Measurements from ENCODE around the gene TIMP2. TPM values are rescaled to one million over a fixed set of nuclear protein-coding genes. Genes with fewer than 3 reads are reported as not detected.

Gene TIMP2
- total RNA-seq, 2 experiments from 2014 or later, result 6.2 to 7.0 TPM

- intact Hi-C loops (cut with DNase I, micrococcal nuclease), result no loop called here
- Histone ChIP-seq H3K36me3 (ENCODE audit: insufficient read depth, low read length) (no peaks in the 10 kb centered on the region), H3K27ac (ENCODE audit: low read depth in 1 of 2, low read length in 2 of 2) (no peak overlapping the region), H3K9me3 (ENCODE audit: control insufficient read depth in 1 of 2, insufficient read depth in 1 of 2, low read length in 2 of 2) (peaks cover 0 to 10% of the 10 kb centered on the region in 2 experiments), H3K27me3 (ENCODE audit: control insufficient read depth in 1 of 2, insufficient read depth in 2 of 2, low read length in 2 of 2) (no peaks in the 10 kb centered on the region), H3K4me3 (ENCODE audit: low read length) (no peak overlapping the region), H3K4me1 (ENCODE audit: insufficient read depth, low read length) (no peaks in the 10 kb centered on the region)
- no peak for ATAC-seq (ENCODE audit: poor library complexity)
- no peaks in the 10 kb centered on the region for H3K36me3 Mint-ChIP-seq (ENCODE audit: low read depth)
- peaks cover 1% of the 10 kb centered on the region for H3K9me3 Mint-ChIP-seq
- no peak overlapping the region for H3K27ac Mint-ChIP-seq
- POLR2A ChIA-PET, result no interaction called here
- DNase-seq, result no peak
- H3K4me3 Mint-ChIP-seq, result no peak overlapping the region
- peaks cover 8% of the 10 kb centered on the region for H3K27me3 Mint-ChIP-seq
- TF ChIP-seq, protein P1, sequence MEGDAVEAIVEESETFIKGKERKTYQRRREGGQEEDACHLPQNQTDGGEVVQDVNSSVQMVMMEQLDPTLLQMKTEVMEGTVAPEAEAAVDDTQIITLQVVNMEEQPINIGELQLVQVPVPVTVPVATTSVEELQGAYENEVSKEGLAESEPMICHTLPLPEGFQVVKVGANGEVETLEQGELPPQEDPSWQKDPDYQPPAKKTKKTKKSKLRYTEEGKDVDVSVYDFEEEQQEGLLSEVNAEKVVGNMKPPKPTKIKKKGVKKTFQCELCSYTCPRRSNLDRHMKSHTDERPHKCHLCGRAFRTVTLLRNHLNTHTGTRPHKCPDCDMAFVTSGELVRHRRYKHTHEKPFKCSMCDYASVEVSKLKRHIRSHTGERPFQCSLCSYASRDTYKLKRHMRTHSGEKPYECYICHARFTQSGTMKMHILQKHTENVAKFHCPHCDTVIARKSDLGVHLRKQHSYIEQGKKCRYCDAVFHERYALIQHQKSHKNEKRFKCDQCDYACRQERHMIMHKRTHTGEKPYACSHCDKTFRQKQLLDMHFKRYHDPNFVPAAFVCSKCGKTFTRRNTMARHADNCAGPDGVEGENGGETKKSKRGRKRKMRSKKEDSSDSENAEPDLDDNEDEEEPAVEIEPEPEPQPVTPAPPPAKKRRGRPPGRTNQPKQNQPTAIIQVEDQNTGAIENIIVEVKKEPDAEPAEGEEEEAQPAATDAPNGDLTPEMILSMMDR (IDR thresholded peaks at IDR 0.05), result no peak
- CTCF ChIA-PET, result no interaction called here
- H3K4me1 Mint-ChIP-seq (ENCODE audit: low read depth), result no peaks in the 10 kb centered on the region
Measured at GRCh38 chr17:78944956-78945355, 19.8 kb upstream of the TIMP2 start.

DNA sequence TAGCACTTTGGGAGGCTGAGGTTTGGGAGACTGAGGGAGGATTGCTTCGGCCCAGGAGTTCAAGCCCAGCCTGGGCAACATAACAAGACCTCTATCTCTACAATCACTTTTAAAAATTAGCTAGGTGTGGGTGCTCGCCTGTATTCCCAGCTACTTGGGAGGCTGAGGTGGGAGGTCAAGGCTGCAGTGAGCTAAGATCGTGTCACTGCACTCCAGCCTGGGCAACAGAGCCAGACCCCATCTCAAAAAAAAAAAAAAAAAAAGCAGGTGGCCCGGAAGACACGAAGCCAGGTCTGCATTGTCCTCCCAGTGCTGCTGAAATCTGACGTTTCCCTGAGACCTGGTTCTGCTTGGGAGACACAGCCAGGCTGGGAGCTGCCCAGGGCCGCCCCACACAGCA lies 18.8 kb upstream of the TIMP2 start:
- Histone ChIP-seq H3K9me3 (ENCODE audit: control insufficient read depth in 1 of 2, insufficient read depth in 1 of 2, low read length in 2 of 2) (peaks cover 0 to 4% of the 10 kb centered on the region in 2 experiments), H3K4me3 (ENCODE audit: low read length) (no peak overlapping the region), H3K36me3 (ENCODE audit: insufficient read depth, low read length) (no peaks in the 10 kb centered on the region), H3K27ac (ENCODE audit: low read depth in 1 of 2, low read length in 2 of 2) (no peak overlapping the region), H3K4me1 (ENCODE audit: insufficient read depth, low read length) (no peaks in the 10 kb centered on the region), H3K27me3 (ENCODE audit: control insufficient read depth in 1 of 2, insufficient read depth in 2 of 2, low read length in 2 of 2) (no peaks in the 10 kb centered on the region)
- H3K9me3 Mint-ChIP-seq, result no peaks in the 10 kb centered on the region
- DNase-seq (no peak), ATAC-seq (ENCODE audit: poor library complexity) (no peak)
- TF ChIP-seq, protein P1 (IDR thresholded peaks at IDR 0.05), result no peak
- POLR2A ChIA-PET, result no interaction called here
- CTCF ChIA-PET, result no interaction called here
- no peak overlapping the region for H3K4me3 Mint-ChIP-seq
- H3K27me3 Mint-ChIP-seq, result peaks cover 8% of the 10 kb centered on the region
- H3K27ac Mint-ChIP-seq, result no peak overlapping the region
- intact Hi-C loops (cut with DNase I, micrococcal nuclease), result no loop called here
- H3K4me1 Mint-ChIP-seq (ENCODE audit: low read depth), result no peaks in the 10 kb centered on the region
- no peaks in the 10 kb centered on the region for H3K36me3 Mint-ChIP-seq (ENCODE audit: low read depth)

GRCh38 chr17:78940708-78941107 lies 15.5 kb upstream of the TIMP2 start:
- Mint-ChIP-seq H3K4me1 (ENCODE audit: low read depth) (no peaks in the 10 kb centered on the region), H3K36me3 (ENCODE audit: low read depth) (no peaks in the 10 kb centered on the region), H3K27ac (no peak overlapping the region), H3K27me3 (peaks cover 8% of the 10 kb centered on the region), H3K9me3 (no peaks in the 10 kb centered on the region), H3K4me3 (no peak overlapping the region)
- TF ChIP-seq, protein P1 (IDR thresholded peaks at IDR 0.05), result no peak
- DNase-seq (no peak), ATAC-seq (ENCODE audit: poor library complexity) (no peak)
- intact Hi-C loops (cut with DNase I, micrococcal nuclease), result no loop called here
- Histone ChIP-seq H3K27me3 (ENCODE audit: control insufficient read depth in 1 of 2, insufficient read depth in 2 of 2, low read length in 2 of 2) (no peaks in the 10 kb centered on the region), H3K27ac (ENCODE audit: low read depth in 1 of 2, low read length in 2 of 2) (no peak overlapping the region), H3K9me3 (ENCODE audit: control insufficient read depth in 1 of 2, insufficient read depth in 1 of 2, low read length in 2 of 2) (no peaks in the 10 kb centered on the region), H3K4me1 (ENCODE audit: insufficient read depth, low read length) (no peaks in the 10 kb centered on the region), H3K36me3 (ENCODE audit: insufficient read depth, low read length) (no peaks in the 10 kb centered on the region), H3K4me3 (ENCODE audit: low read length) (no peak overlapping the region)
- POLR2A ChIA-PET, result no interaction called here
- CTCF ChIA-PET, result interaction anchor here (1.2 kb wide), 1 partner anchor 9 kb away, joined by 4 read pairs; no protein-coding TSS in a partner anchor
